GM23338 (cell line): ENCODE measurements around the gene ATP5F1B. TPM values are rescaled to one million over a fixed set of nuclear protein-coding genes. Genes with fewer than 3 reads are reported as not detected.
A peak's percentile ranks its signal among the peaks of the same experiment; 100 is the strongest.

Experiments
- ATAC-seq: fragments of 200-7000 bp; cut with Tn5 transposase; 3 replicates; pipeline ENCODE4 v1.9.1; 2020
- DNase-seq: peaks from one replicate; pipeline ENCODE4 v3.0.0-alpha.2; 2015; ENCODE audit warnings: low spot score
- H2AFZ ChIP-seq: fragments of 200-600 bp; sonication (generic); 2 replicates; pipeline ENCODE4 v1.8.0; 2016; ENCODE audit warnings: antibody characterized with exemption, mild to moderate bottlenecking, moderate library complexity
- H3F3A ChIP-seq: fragments of 200-600 bp; sonication (generic); replicated peaks from 2 replicates; pipeline ENCODE4 v1.8.0; 2017; ENCODE audit warnings: antibody characterized with exemption, mixed run types, low read depth
- H3K27ac ChIP-seq: fragments of 200-600 bp; sonication (generic); 2 replicates; pipeline ENCODE4 v1.6.1; 2016; ENCODE audit warnings: low read depth
- H3K27me3 ChIP-seq: fragments of 200-600 bp; sonication (generic); 2 replicates; pipeline ENCODE4 v1.8.0; 2016; ENCODE audit warnings: mild to moderate bottlenecking, mixed run types, moderate library complexity; ENCODE audit not compliant: insufficient read depth
- H3K36me3 ChIP-seq: fragments of 200-600 bp; sonication (generic); 2 replicates; pipeline ENCODE4 v1.8.0; 2016; ENCODE audit warnings: mild to moderate bottlenecking; ENCODE audit not compliant: insufficient read depth
- H3K4me1 ChIP-seq: fragments of 200-600 bp; sonication (generic); 2 replicates; pipeline ENCODE4 v1.8.0; 2016; ENCODE audit warnings: mild to moderate bottlenecking, moderate library complexity; ENCODE audit not compliant: insufficient read depth
- H3K4me2 ChIP-seq: fragments of 200-600 bp; sonication (generic); 2 replicates; pipeline ENCODE4 v1.7.1; 2017; ENCODE audit warnings: mixed run types
- H3K4me3 ChIP-seq: fragments of 200-600 bp; sonication (generic); 2 replicates; pipeline ENCODE4 v1.6.1; 2016; ENCODE audit warnings: mixed run types
- H3K79me2 ChIP-seq: fragments of 200-600 bp; sonication (generic); replicated peaks from 2 replicates; pipeline ENCODE4 v1.8.0; 2017; ENCODE audit warnings: mild to moderate bottlenecking; ENCODE audit not compliant: insufficient read depth
- H3K9me2 ChIP-seq: fragments of 200-600 bp; sonication (generic); 2 replicates; pipeline ENCODE4 v1.8.0; 2017; ENCODE audit not compliant: insufficient read depth
- H4K20me1 ChIP-seq: fragments of 200-600 bp; sonication (generic); replicated peaks from 2 replicates; pipeline ENCODE4 v1.8.0; 2017; ENCODE audit warnings: mild to moderate bottlenecking; ENCODE audit not compliant: insufficient read depth
- H3K27ac Mint-ChIP-seq: 2 replicates; pipeline ENCODE4 v1.8.0; 2020; ENCODE audit warnings: inconsistent platforms, mild to moderate bottlenecking, moderate library complexity, mixed read lengths
- H3K27me3 Mint-ChIP-seq: 3 replicates; pipeline ENCODE4 v1.8.0; 2022; ENCODE audit warnings: low read depth, mild to moderate bottlenecking, moderate library complexity, mixed read lengths, inconsistent platforms; ENCODE audit not compliant: insufficient read depth, poor library complexity
- H3K36me3 Mint-ChIP-seq: 3 replicates; pipeline ENCODE4 v1.8.0; 2021; ENCODE audit warnings: low read depth, mild to moderate bottlenecking, inconsistent platforms, moderate library complexity, mixed read lengths
- H3K4me1 Mint-ChIP-seq: 3 replicates; pipeline ENCODE4 v1.8.0; 2020; ENCODE audit warnings: mild to moderate bottlenecking, inconsistent platforms, mixed read lengths
- H3K4me3 Mint-ChIP-seq: 3 replicates; pipeline ENCODE4 v1.8.0; 2021; ENCODE audit warnings: moderate library complexity, mild to moderate bottlenecking, inconsistent platforms, mixed read lengths
- H3K9me3 Mint-ChIP-seq: 3 replicates; pipeline ENCODE4 v1.8.0; 2020; ENCODE audit warnings: moderate library complexity, mild to moderate bottlenecking, inconsistent platforms, mixed read lengths
- CREB1 ChIP-seq: fragments of 250-450 bp; sonication (Bioruptor Pico); IDR thresholded peaks from 2 replicates; pipeline ENCODE4 v1.5.0; 2020; ENCODE audit warnings: low read depth, mild to moderate bottlenecking, moderate library complexity
- CTCF ChIP-seq, 2 experiments: fragments of 200-600 bp in 1 of 2; sonication (generic) in 1 of 2; conservative IDR thresholded peaks; 2 replicates each; pipeline versions ENCODE4 v1.5.1 to v1.6.1; 2016 to 2017; ENCODE audit warnings: antibody characterized with exemption in 2 of 2, low read depth in 2 of 2, mild to moderate bottlenecking in 2 of 2, moderate library complexity in 1 of 2
- ETS1 ChIP-seq: IDR thresholded peaks from 2 replicates; pipeline ENCODE4 v1.6.1; 2016; ENCODE audit warnings: antibody characterized with exemption
- EZH2 ChIP-seq: fragments of 200-600 bp; sonication (generic); IDR thresholded peaks from one replicate; pipeline ENCODE4 v1.8.0; 2017; ENCODE audit warnings: antibody characterized with exemption, mild to moderate bottlenecking, low read depth; ENCODE audit not compliant: unreplicated experiment
- JUNB ChIP-seq: IDR thresholded peaks from one replicate; pipeline ENCODE4 v1.6.1; 2016; ENCODE audit warnings: antibody characterized with exemption; ENCODE audit not compliant: unreplicated experiment
- NANOG ChIP-seq: IDR thresholded peaks from 2 replicates; pipeline ENCODE4 v1.6.1; 2016; ENCODE audit warnings: antibody characterized with exemption, borderline replicate concordance
- POLR2AphosphoS5 ChIP-seq: IDR thresholded peaks from 2 replicates; pipeline ENCODE4 v1.6.1; 2016; ENCODE audit warnings: antibody characterized with exemption, low read depth
- REST ChIP-seq: IDR thresholded peaks from one replicate; pipeline ENCODE4 v1.6.1; 2018; ENCODE audit warnings: antibody characterized with exemption; ENCODE audit not compliant: unreplicated experiment
- ZNF114 ChIP-seq: fragments of 250-450 bp; sonication (Bioruptor Pico); IDR thresholded peaks from 2 replicates; pipeline ENCODE4 v1.5.0; 2020; ENCODE audit warnings: mild to moderate bottlenecking, moderate library complexity
- ZNF331 ChIP-seq: fragments of 250-450 bp; sonication (Bioruptor Pico); IDR thresholded peaks from 2 replicates; pipeline ENCODE4 v1.5.0; 2020; ENCODE audit warnings: low read depth, mild to moderate bottlenecking, moderate library complexity
- polyA plus RNA-seq: library from polyadenylated mRNA; unstranded; fragments of >200 nt; fragmentation: Nextera tagmentation; extraction: Ambion mirVana; gene quantifications from 2 replicates; pipeline ENCODE4 v1.2.1, GENCODE V29; 2016
- total RNA-seq: library from RNA; depleted of rRNA; stranded (reverse); fragments of >200 nt; shearing (Covaris generic); gene quantifications from 2 replicates; pipeline ENCODE4 v1.2.3, GENCODE V29; 2014

The ATP5F1B gene
- total and polyA plus RNA-seq, 2 experiments from 2014 or later: 763 to 956 TPM

- TF ChIP-seq REST: no peak
- TF ChIP-seq CREB1 (CRISPR knock-in tag): no peak
- no peak for TF ChIP-seq JUNB
- no peak for TF ChIP-seq ZNF331
- no peak for TF ChIP-seq POLR2AphosphoS5
- TF ChIP-seq CTCF (conservative IDR thresholded peaks at IDR 0.05; ENCODE audit: low read depth in 2 of 2): no peak
- TF ChIP-seq NANOG: no peak
- no peak for TF ChIP-seq EZH2
- TF ChIP-seq ZNF114: no peak
- no peak for TF ChIP-seq ETS1
Measured at GRCh38 chr12:56599041-56599440, 46.7 kb downstream of the ATP5F1B start (continued).

GRCh38 chr12:56596815-56597214 is 49.0 kb downstream of the ATP5F1B start:
- H3K27ac Mint-ChIP-seq: peak overlapping the region; percentile 60; the same call in 1 of the 2 replicates
- peaks cover 16% of the 10 kb centered on the region for H3K27me3 Mint-ChIP-seq
- H3F3A ChIP-seq: peaks cover 16% of the 10 kb centered on the region; the same call in 1 of the 2 replicates

More at GRCh38 chr12:56596815-56597214, 49.0 kb downstream of the ATP5F1B start:
- peak overlapping the region; percentile 39; the same call in 1 of the 2 replicates for H3K27ac ChIP-seq
- peaks cover 21% of the 10 kb centered on the region for H3K4me1 ChIP-seq
- ATAC-seq (peak; percentile 9), DNase-seq (peak; percentile 53)
- no peaks in the 10 kb centered on the region for H3K9me3 Mint-ChIP-seq
- no peak overlapping the region for H3K4me3 ChIP-seq
- no peak overlapping the region for H2AFZ ChIP-seq
- H3K79me2 ChIP-seq: no peaks in the 10 kb centered on the region
- H3K4me3 Mint-ChIP-seq: no peak overlapping the region
- peaks cover 6% of the 10 kb centered on the region; the same call in 1 of the 2 replicates for H4K20me1 ChIP-seq
- H3K36me3 Mint-ChIP-seq: peaks cover 55% of the 10 kb centered on the region
- peaks cover 30% of the 10 kb centered on the region for H3K4me1 Mint-ChIP-seq
- H3K27me3 ChIP-seq: no peaks in the 10 kb centered on the region
- no peak for TF ChIP-seq NANOG
- no peak overlapping the region; the same call in 1 of the 2 replicates for H3K4me2 ChIP-seq
- H3K9me2 ChIP-seq: no peaks in the 10 kb centered on the region
- H3K36me3 ChIP-seq: peaks cover 28% of the 10 kb centered on the region
